HepG2 (cell line): ENCODE results near the gene MLH1. TPM values are rescaled to one million over a fixed set of nuclear protein-coding genes. Genes with fewer than 3 reads are reported as not detected.

Experiments used
- ATAC-seq: fragments of 200-7000 bp; cut with Tn5 transposase; 3 replicates; pipeline ENCODE4 v1.9.1; 2020; ENCODE audit warnings: mild to moderate bottlenecking, moderate library complexity
- BruUV-seq: library from RNA; stranded (reverse); fragments of 400-500 nt; replicated peaks from 2 replicates; lab custom pipeline; 2021; lab: Mats Ljungman, UMichigan
- CTCF ChIA-PET: fragments of 300-600 bp; formaldehyde crosslinking; extraction: SDS; loops from one replicate; lab custom pipeline; 2021; ENCODE audit warnings: low total read pairs, inconsistent platforms, low intra/inter-chr PET ratio; lab: Yijun Ruan, JAX
- POLR2A ChIA-PET: fragments of 350-600 bp; sonication (Branson Sonifier 250); formaldehyde crosslinking; loops from one replicate; lab custom pipeline; 2020; ENCODE audit warnings: antibody characterized with exemption, inconsistent platforms; lab: Yijun Ruan, JAX
- DNase-seq: peaks from one replicate; pipeline ENCODE4 v3.0.0-alpha.2; 2015; ENCODE audit warnings: low spot score
- FAIRE-seq: peaks from 3 replicates; lab custom pipeline; 2011; peaks lifted over from hg19 to GRCh38; lab: Jason Lieb, UNC
- H2AFZ ChIP-seq: one replicate; pipeline ENCODE4 v1.6.1; 2011; ENCODE audit warnings: low read length, inconsistent platforms
- H3K27ac ChIP-seq: fragments of 300-600 bp; 3 replicates; pipeline ENCODE4 v1.8.0; 2011; ENCODE audit warnings: mixed run types, mild to moderate bottlenecking, mixed read lengths, low read length, inconsistent platforms; ENCODE audit not compliant: insufficient read depth; ENCODE audit errors: extremely low read length
- H3K27me3 ChIP-seq, 2 experiments: fragments of 200-600 bp in 1 of 2; 2 replicates in 1 of 2; 3 replicates in 1 of 2; pipeline versions ENCODE4 v1.6.0 to v1.8.0; 2011; ENCODE audit warnings: low read length in 2 of 2, mild to moderate bottlenecking in 2 of 2, moderate library complexity in 2 of 2, inconsistent platforms in 1 of 2; ENCODE audit not compliant: insufficient read depth in 2 of 2, control insufficient read depth in 1 of 2
- H3K36me3 ChIP-seq, 2 experiments: fragments of 200-600 bp in 1 of 2; replicated peaks in 1 of 2; 2 replicates in 1 of 2; 3 replicates in 1 of 2; pipeline versions ENCODE4 v1.5.1 to v1.8.0; 2011; ENCODE audit warnings: low read length in 2 of 2, inconsistent platforms in 1 of 2; ENCODE audit not compliant: insufficient read depth in 2 of 2, control insufficient read depth in 1 of 2
- H3K4me1 ChIP-seq: 2 replicates; pipeline ENCODE4 v1.5.1; 2012; ENCODE audit warnings: low read length, inconsistent platforms; ENCODE audit not compliant: insufficient read depth
- H3K4me2 ChIP-seq: 2 replicates; pipeline ENCODE4 v1.6.0; 2011; ENCODE audit warnings: low read depth, low read length, inconsistent platforms
- H3K4me3 ChIP-seq, 3 experiments: fragments of 200-600 bp in 1 of 3; sonication (generic), shearing (Covaris generic) in 1 of 3; replicated peaks in 1 of 3; 2 replicates each; pipeline ENCODE4 v1.5.1; 2011 to 2016; ENCODE audit warnings: low read length in 3 of 3, inconsistent platforms in 2 of 3, low read depth in 2 of 3, mild to moderate bottlenecking in 2 of 3, control low read depth in 1 of 3, mixed read lengths in 1 of 3; ENCODE audit not compliant: insufficient read depth in 1 of 3
- H3K79me2 ChIP-seq: one replicate; pipeline ENCODE4 v1.6.1; 2011; ENCODE audit warnings: low read length, inconsistent platforms; ENCODE audit not compliant: insufficient read depth
- H3K9ac ChIP-seq: 2 replicates; pipeline ENCODE4 v1.6.0; 2011; ENCODE audit warnings: mild to moderate bottlenecking, low read depth, low read length, inconsistent platforms; ENCODE audit not compliant: insufficient read depth
- H3K9me3 ChIP-seq: 2 replicates; pipeline ENCODE4 v1.5.1; 2012; ENCODE audit warnings: mild to moderate bottlenecking, low read length
- H4K20me1 ChIP-seq: 2 replicates; pipeline ENCODE4 v1.6.0; 2011; ENCODE audit warnings: inconsistent platforms, mild to moderate bottlenecking, low read length, moderate library complexity; ENCODE audit not compliant: insufficient read depth
- HDAC6 ChIP-seq: fragments of 200-600 bp; sonication (generic); IDR thresholded peaks from 2 replicates; pipeline ENCODE4 v1.7.0; 2017; ENCODE audit warnings: mild to moderate bottlenecking, antibody characterized with exemption, low read length, low read depth
- HHEX ChIP-seq: IDR thresholded peaks from 2 replicates; pipeline ENCODE4 v1.6.1; 2016; ENCODE audit warnings: control low read depth
- RBM39 ChIP-seq: fragments of 200-400 bp; formaldehyde crosslinking; IDR thresholded peaks from one replicate; pipeline ENCODE4 v1.6.1; 2018; ENCODE audit warnings: antibody characterized with exemption, mild to moderate bottlenecking, low read depth, low read length; ENCODE audit not compliant: poor library complexity, severe bottlenecking
- SIN3B ChIP-seq: fragments of 150-350 bp; IDR thresholded peaks from 2 replicates; pipeline ENCODE4 v1.6.1; 2014; ENCODE audit warnings: low read length
- TBP ChIP-seq: sonication (generic); formaldehyde crosslinking; IDR thresholded peaks from 2 replicates; pipeline ENCODE4 v1.5.0; 2020; ENCODE audit warnings: missing genetic modification reagents
- ZNF33A ChIP-seq: sonication (generic); formaldehyde crosslinking; IDR thresholded peaks from 2 replicates; pipeline ENCODE4 v1.5.1; 2020; ENCODE audit warnings: missing genetic modification reagents, mild to moderate bottlenecking, moderate library complexity, borderline replicate concordance
- ZNF567 ChIP-seq: sonication (generic); formaldehyde crosslinking; IDR thresholded peaks from 2 replicates; pipeline ENCODE4 v1.8.1; 2023; ENCODE audit warnings: mild to moderate bottlenecking, missing genetic modification reagents, borderline replicate concordance
- WGBS: methylation state at CpG from one replicate; pipeline ENCODE4 v1.1.6; 2017; ENCODE audit warnings: low lambda C conversion rate; 5-methylcytosine and 5-hydroxymethylcytosine counted together
- in situ Hi-C: cut with HindIII; loops from 2 replicates; pipeline ENCODE4 v1.10.0; 2017; ENCODE audit warnings: low pct_unique_long_range_greater_than_20kb; ENCODE audit not compliant: extremely low pct_ligation_motif_present
- intact Hi-C: fragments of 100-400 bp; cut with micrococcal nuclease; formaldehyde crosslinking; loops from one replicate; pipeline ENCODE4 v1.10.0; 2022; ENCODE audit not compliant: unreplicated experiment
- polyA plus RNA-seq, 8 experiments: library from polyadenylated mRNA; depleted of rRNA in 3 of 8; stranded (reverse) in 7 of 8; unstranded in 1 of 8; fragments of >200 nt; fragmentation: Illumina TruSeq in 4 of 8; extraction: Trizol in 4 of 8; gene quantifications; 2 replicates each; pipeline versions ENCODE4 v1.2.1 to v1.2.3, GENCODE V29; 2011 to 2016; ENCODE audit warnings: low read depth in 4 of 8, missing spikeins in 1 of 8, mixed read lengths in 1 of 8; ENCODE audit not compliant: insufficient read depth in 1 of 8
- total RNA-seq, 5 experiments: library from RNA; depleted of rRNA; stranded (reverse); fragments of >200 nt; fragmentation: Illumina TruSeq; extraction: Trizol; gene quantifications; 2 replicates each; pipeline ENCODE4 v1.2.3, GENCODE V29; 2016; ENCODE audit warnings: low read depth in 1 of 5
- TF ChIP-seq, protein P1 (sequence below): sonication (generic); formaldehyde crosslinking; IDR thresholded peaks from 2 replicates; pipeline ENCODE4 v1.5.0; 2020; ENCODE audit warnings: mild to moderate bottlenecking, missing genetic modification reagents

The MLH1 gene
- total and polyA plus RNA-seq, 2 of the 13 experiments (the other 11 are each of a cell fraction or from before 2014, with no cell fraction given): 29.5 to 70.8 TPM

DNA sequence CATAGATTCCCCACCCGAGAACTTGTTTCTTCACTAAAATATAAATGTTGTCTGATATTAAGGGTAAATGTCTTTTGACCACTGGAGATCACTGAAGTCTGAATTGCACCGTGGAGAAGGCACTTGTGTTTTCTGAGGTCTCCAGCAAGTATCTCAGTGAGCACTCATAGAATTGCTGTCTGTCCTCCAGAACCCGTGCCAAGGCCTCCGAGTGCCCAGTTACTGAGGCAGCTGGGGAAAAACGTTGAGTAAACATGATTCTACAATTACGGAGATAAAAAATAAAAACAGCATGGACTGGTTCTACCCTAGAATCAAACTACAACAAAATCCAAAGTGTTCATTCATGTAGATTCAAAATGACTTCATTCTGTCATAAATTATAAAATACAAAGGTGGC, 60.0 kb downstream of the MLH1 start:
- 92% methylated on average over 6 of the region's 6 CpGs for WGBS
- Histone ChIP-seq H2AFZ (no peak overlapping the region), H3K4me3 (no peak overlapping the region), H3K27ac (no peak overlapping the region), H4K20me1 (no peaks in the 10 kb centered on the region), H3K27me3 (no peaks in the 10 kb centered on the region), H3K9ac (no peak overlapping the region), H3K36me3 (peaks cover 19 to 76% of the 10 kb centered on the region in 2 experiments; a peak in 4 of 5 replicates), H3K79me2 (no peaks in the 10 kb centered on the region), H3K4me2 (no peak overlapping the region)
- ATAC-seq: no peak
- in situ Hi-C loops (no loop called here), intact Hi-C loops (no loop called here)
- no peak for DNase-seq
- CTCF ChIA-PET: no interaction called here
- no peak for FAIRE-seq
- TF ChIP-seq ZNF567 (CRISPR knock-in tag) (no peak), SIN3B (no peak), RBM39 (no peak), HDAC6 (no peak), HHEX (CRISPR knock-in tag) (no peak), TBP (CRISPR knock-in tag) (no peak), ZNF33A (CRISPR knock-in tag) (no peak)
- TF ChIP-seq, protein P1, sequence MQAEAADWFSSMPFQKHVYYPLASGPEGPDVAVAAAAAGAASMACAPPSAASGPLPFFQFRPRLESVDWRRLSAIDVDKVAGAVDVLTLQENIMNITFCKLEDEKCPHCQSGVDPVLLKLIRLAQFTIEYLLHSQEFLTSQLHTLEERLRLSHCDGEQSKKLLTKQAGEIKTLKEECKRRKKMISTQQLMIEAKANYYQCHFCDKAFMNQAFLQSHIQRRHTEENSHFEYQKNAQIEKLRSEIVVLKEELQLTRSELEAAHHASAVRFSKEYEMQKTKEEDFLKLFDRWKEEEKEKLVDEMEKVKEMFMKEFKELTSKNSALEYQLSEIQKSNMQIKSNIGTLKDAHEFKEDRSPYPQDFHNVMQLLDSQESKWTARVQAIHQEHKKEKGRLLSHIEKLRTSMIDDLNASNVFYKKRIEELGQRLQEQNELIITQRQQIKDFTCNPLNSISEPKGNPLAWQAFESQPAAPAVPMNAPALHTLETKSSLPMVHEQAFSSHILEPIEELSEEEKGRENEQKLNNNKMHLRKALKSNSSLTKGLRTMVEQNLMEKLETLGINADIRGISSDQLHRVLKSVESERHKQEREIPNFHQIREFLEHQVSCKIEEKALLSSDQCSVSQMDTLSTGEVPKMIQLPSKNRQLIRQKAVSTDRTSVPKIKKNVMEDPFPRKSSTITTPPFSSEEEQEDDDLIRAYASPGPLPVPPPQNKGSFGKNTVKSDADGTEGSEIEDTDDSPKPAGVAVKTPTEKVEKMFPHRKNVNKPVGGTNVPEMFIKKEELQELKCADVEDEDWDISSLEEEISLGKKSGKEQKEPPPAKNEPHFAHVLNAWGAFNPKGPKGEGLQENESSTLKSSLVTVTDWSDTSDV: no peak
- TF ChIP-seq, all 625 proteins: peak for 0
- POLR2A ChIA-PET: no interaction called here
- no TSS peak for BruUV-seq
- H3K9me3 ChIP-seq: no peaks in the 10 kb centered on the region
- H3K4me1 ChIP-seq: 0 out of 2 replicates have a peak, but pooled peaks cover 6% of the 10 kb centered on the region
